ENCODE measurements around the gene NELFB.

The NELFB gene

DNA sequence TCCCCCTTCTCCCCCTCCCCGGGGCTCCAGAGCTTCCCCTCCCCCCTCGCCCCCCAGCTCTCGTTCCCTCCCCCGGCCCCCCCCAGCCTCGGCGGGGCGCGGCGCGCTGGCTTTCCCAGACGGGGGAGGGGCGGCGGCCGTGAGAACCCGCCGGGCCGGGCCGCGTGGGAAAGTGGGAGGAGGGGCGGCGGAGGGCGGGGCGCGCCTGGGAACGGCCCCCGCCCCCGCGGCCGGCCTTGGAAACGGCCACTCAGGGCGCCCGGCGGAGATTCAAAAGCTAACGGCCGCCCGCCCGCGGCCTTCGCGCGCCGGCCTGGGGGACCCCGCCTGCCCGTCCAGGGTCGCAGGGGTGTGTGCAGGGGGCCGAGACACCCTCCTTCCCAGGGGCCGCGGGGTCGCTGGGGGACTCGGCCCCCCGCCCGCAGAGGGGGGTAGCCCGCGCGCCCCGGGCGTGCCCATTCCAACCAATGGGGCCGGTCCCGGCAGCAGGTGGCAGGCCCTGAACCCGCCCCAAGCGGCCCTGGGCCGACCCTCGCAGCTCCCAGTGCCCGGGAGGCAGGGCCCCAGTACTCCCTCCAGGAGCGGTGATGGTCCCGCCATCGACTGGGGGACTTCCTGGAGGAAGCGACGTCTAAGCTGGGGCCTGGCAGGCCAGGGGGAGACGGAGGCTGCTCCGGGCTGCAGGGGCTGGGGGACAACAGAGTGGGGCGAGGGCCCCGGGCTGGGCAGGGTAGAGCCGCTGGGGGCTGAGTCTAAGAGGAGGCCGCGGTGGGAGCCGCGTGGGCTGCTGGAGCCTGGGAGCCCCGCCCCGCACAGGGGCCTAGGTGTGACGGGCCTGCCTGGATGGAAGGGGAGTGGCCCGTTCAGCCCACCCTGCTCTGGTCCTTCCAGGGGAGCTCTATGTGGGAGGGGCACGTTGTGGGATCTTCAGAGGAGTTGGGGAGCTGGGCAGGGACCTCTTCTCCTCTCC, 61.2 kb downstream of the NELFB start:
- no peak for DNase-seq (ENCODE audit: extremely low read depth, low read depth)
- TF ChIP-seq, protein P1, sequence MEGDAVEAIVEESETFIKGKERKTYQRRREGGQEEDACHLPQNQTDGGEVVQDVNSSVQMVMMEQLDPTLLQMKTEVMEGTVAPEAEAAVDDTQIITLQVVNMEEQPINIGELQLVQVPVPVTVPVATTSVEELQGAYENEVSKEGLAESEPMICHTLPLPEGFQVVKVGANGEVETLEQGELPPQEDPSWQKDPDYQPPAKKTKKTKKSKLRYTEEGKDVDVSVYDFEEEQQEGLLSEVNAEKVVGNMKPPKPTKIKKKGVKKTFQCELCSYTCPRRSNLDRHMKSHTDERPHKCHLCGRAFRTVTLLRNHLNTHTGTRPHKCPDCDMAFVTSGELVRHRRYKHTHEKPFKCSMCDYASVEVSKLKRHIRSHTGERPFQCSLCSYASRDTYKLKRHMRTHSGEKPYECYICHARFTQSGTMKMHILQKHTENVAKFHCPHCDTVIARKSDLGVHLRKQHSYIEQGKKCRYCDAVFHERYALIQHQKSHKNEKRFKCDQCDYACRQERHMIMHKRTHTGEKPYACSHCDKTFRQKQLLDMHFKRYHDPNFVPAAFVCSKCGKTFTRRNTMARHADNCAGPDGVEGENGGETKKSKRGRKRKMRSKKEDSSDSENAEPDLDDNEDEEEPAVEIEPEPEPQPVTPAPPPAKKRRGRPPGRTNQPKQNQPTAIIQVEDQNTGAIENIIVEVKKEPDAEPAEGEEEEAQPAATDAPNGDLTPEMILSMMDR (IDR thresholded peaks at IDR 0.05; ENCODE audit: low read depth, low read length), result no peak

DNA sequence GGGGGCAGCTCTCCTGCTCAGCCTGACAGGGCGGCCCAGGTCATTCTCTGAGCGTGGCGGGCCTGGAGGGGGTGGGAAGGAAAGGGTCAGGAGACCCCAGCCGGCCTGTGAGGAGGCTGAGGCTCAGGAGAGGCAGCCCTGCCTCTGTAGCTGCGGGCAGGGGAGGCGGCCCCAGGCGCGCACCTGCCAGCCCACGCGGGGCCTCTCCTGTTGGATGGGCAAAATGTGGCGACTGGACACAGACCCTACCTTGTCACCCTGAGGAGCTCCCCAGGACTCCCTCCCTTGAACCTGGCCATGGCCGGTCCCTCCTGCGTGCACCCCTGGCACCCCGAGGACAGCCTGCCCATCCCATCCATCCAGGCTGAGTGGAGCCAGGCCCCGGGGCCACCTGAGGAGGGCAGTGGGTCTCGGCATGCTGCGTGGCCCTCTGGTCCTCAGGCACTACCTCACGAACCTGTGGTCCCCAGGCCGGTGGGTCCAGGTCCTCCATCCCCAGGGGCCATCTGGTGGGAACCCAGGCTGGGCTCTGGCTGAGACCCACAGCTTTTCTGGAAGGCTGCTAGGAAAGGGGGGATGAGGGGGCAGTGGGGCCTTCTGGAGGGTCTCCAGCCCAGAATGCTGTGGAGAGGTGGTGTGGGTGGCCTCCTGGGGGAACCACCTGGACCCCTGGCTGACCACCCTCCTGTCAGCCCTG, 62.0 kb downstream of the NELFB start:
- no peak for DNase-seq (ENCODE audit: extremely low read depth, low read depth)
- TF ChIP-seq, protein P1 (IDR thresholded peaks at IDR 0.05; ENCODE audit: low read depth, low read length), result no peak

DNA sequence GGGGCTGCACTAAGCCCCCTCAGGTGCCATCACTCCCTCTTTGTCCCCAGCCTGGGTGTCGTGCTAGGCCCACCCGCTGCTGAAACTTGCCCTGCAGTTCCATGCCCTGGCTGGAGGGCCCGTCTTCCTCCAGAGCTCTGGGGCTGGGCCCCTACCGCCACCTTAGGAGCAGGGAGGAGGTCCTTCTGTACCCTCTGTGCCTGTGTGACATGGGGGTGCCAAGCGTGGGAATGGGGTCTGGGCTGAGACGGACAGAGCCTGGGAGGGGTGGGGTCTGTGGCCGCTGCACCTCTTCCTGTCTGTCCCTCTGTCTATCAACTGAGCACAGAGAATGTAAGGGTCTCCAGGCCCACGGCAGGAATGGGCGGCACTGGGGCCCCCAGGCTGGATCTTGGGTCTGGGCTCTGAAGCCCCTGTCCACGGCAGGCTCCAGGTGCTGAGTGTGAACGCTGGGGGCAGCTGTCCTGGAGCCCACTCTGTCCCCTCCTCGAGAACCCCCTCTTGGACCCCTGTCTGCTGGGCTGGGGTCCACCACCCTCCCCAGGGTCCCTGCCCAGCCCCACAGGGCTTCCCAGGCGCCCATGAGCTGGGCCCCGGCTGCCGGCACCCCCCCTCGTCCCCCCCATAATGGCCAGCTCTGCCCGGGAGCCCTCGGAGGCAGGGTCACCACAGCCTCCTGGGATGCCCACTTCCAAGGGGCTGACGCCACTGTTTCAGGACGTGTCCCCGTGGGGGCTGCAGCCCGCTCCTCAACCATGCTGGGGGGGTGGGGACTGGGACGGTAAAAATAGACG, 62.8 kb downstream of the NELFB start:
- DNase-seq (ENCODE audit: extremely low read depth, low read depth), result no peak

DNA sequence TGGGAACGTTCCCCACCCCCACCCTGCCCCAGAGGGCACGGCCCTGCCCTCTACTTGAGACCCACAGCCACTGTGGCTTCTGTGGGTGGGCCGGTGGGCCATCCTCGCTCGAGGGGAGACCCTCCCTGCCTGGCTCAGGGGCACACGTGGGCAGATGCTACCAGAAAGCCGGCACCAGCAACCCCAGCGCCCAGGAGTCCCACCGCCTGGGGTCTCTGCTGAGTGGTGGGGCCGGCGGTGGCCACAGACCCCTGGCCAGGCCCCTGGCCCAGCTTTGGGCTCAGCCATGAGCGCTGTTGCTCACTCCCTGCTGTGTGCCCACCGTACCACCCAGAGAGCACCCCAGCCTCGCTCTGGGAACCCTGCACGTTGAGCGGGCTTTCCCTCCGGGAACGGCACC, 63.5 kb downstream of the NELFB start:
- TF ChIP-seq, protein P1 (IDR thresholded peaks at IDR 0.05; ENCODE audit: low read depth, low read length), result no peak
- no peak for DNase-seq (ENCODE audit: extremely low read depth, low read depth)

More for the DNA sequence above, 62.8 kb downstream of the NELFB start:
- TF ChIP-seq, protein P1 (IDR thresholded peaks at IDR 0.05; ENCODE audit: low read depth, low read length), result no peak

DNA sequence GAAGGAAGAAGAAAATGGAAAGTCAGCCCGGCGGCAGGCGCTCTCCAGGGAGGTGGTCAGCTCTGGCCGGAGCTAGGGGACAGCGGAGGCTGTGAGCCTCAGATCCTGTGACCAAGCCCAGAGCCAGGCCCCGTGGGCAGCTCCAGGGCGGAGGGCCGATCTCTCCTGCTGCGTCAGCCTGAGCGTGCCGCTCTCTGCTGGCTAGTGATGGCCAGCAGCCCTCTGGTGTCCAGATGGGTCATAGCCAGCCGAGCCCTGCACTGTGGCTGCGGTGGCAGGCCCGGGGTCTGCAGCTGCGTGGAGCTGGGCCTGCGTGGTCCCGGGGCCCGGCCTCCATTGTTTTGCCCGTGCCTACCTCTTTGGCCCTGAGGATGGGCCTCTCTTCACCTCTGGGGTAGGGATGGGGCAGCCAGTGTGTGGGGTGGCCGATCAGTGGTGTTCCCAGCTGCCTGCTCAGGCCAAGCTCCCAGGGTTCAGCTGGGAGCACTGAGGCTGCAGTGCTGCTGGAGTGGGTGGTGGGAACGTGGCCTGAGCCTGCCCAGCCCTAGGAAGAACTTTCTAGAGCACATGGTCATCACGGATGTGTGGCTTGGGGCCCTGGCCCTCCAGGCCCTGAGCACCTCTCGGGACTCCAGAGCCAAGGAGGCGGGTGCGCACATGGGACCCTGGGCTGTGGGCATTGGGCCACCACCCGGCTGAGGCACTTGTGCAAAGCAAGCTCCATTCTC, 64.0 kb downstream of the NELFB start:
- DNase-seq (ENCODE audit: extremely low read depth, low read depth), result peak; percentile 15

More for the DNA sequence above, 64.0 kb downstream of the NELFB start:
- TF ChIP-seq, protein P1 (IDR thresholded peaks at IDR 0.05; ENCODE audit: low read depth, low read length), result peak; percentile 56

Data from AG09319 (cell line).